Measurements from ENCODE around the gene PI16. TPM values are rescaled to one million over a fixed set of nuclear protein-coding genes. Genes with fewer than 3 reads are reported as not detected.

Gene PI16
- total and polyA plus RNA-seq, 2 donors (not counting 3 experiments of a cell fraction or from before 2014, with no cell fraction given), result 0.14 TPM; not detected in 1

GRCh38 chr6:36999061-36999750, 44.7 kb downstream of the PI16 start:
- dilution Hi-C loops (cut with MboI; ENCODE audit: extremely low pct_ligation_motif_present, low sequenced_read_pairs) (no loop called here), intact Hi-C loops (cut with micrococcal nuclease) (no loop called here)
- H3K4me1 ChIP-seq (ENCODE audit: control insufficient read depth, extremely low read depth, insufficient read depth, low read length), result no peaks in the 10 kb centered on the region
- DNase-seq (ENCODE audit: low read depth, low spot score), result no peak
- no peak for FAIRE-seq
- H3K4me3 ChIP-seq (replicated peaks in 1 of 3; ENCODE audit: insufficient read depth in 1 of 3, low read depth in 1 of 3, low read length in 3 of 3), result no peak overlapping the region
- H4K20me1 ChIP-seq (replicated peaks; ENCODE audit: control insufficient read depth, extremely low read depth, insufficient read depth, low read length), result no peaks in the 10 kb centered on the region
- ChIA-PET CTCF (no interaction called here), POLR2A (no interaction called here)
- H2AFZ ChIP-seq (ENCODE audit: low read depth, low read length), result no peak overlapping the region
- peaks cover 0 to 11% of the 10 kb centered on the region in 2 experiments for H3K27me3 ChIP-seq (ENCODE audit: control insufficient read depth in 2 of 2, insufficient read depth in 2 of 2, low read length in 2 of 2)
- TF ChIP-seq, protein P1, sequence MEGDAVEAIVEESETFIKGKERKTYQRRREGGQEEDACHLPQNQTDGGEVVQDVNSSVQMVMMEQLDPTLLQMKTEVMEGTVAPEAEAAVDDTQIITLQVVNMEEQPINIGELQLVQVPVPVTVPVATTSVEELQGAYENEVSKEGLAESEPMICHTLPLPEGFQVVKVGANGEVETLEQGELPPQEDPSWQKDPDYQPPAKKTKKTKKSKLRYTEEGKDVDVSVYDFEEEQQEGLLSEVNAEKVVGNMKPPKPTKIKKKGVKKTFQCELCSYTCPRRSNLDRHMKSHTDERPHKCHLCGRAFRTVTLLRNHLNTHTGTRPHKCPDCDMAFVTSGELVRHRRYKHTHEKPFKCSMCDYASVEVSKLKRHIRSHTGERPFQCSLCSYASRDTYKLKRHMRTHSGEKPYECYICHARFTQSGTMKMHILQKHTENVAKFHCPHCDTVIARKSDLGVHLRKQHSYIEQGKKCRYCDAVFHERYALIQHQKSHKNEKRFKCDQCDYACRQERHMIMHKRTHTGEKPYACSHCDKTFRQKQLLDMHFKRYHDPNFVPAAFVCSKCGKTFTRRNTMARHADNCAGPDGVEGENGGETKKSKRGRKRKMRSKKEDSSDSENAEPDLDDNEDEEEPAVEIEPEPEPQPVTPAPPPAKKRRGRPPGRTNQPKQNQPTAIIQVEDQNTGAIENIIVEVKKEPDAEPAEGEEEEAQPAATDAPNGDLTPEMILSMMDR (IDR thresholded peaks at IDR 0.05; ENCODE audit: extremely low read depth in 1 of 2, insufficient read depth in 1 of 2, low read depth in 1 of 2, low read length in 2 of 2), result no peak
- no peak for TF ChIP-seq JUN (IDR thresholded peaks at IDR 0.05; ENCODE audit: borderline replicate concordance, insufficient read depth, insufficient read length, low read depth)
- TF ChIP-seq GATA2 (IDR thresholded peaks at IDR 0.05; ENCODE audit: insufficient read depth, insufficient read length, low read depth, low read length), result no peak
- TF ChIP-seq FOS (IDR thresholded peaks at IDR 0.05; ENCODE audit: borderline replicate concordance, insufficient read depth, low read length), result no peak
- TF ChIP-seq MAX (IDR thresholded peaks at IDR 0.05; ENCODE audit: insufficient read depth, insufficient read length), result no peak
- TF ChIP-seq POLR2A (IDR thresholded peaks at IDR 0.05; ENCODE audit: low read depth, low read length), result no peak
- no peak for TF ChIP-seq POLR2AphosphoS5 (IDR thresholded peaks at IDR 0.05; ENCODE audit: insufficient read depth, low read depth, low read length)
- no peak for TF ChIP-seq EZH2 (IDR thresholded peaks at IDR 0.05; ENCODE audit: borderline replicate concordance, low read depth, low read length, severe bottlenecking)
- TF ChIP-seq MYC (IDR thresholded peaks at IDR 0.05; ENCODE audit: low read depth, low read length), result no peak
- H3K4me2 ChIP-seq (ENCODE audit: insufficient read depth, low read length), result no peak overlapping the region
- H3K9me3 ChIP-seq (replicated peaks; ENCODE audit: control insufficient read depth, insufficient read depth, low read length), result no peaks in the 10 kb centered on the region
- H3K36me3 ChIP-seq (ENCODE audit: control insufficient read depth in 2 of 2, extremely low read depth in 1 of 2, insufficient read depth in 2 of 2, low read length in 2 of 2), result no peaks in the 10 kb centered on the region
- H3K27ac ChIP-seq (ENCODE audit: insufficient read depth, low read depth, low read length), result no peak overlapping the region
- H3K79me2 ChIP-seq (ENCODE audit: control insufficient read depth, insufficient read depth, low read length), result no peaks in the 10 kb centered on the region
- H3K9me1 ChIP-seq (replicated peaks; ENCODE audit: control insufficient read depth, extremely low read depth, insufficient read depth, low read length), result no peaks in the 10 kb centered on the region
- no peak overlapping the region for H3K9ac ChIP-seq (replicated peaks; ENCODE audit: extremely low read depth, insufficient read depth, low read length)
- no TSS peak for BruUV-seq (replicated peaks)
